AG09319 (cell line): Measurements from ENCODE around the gene LANCL2.
"Not testable (repeated sequence)": the region's sequence is repeated elsewhere in the genome, so short reads cannot be mapped to it uniquely, and the experiment has no call there.

Source experiments
- DNase-seq: peaks from one replicate; pipeline ENCODE4 v3.0.0-alpha.2; 2010; ENCODE audit warnings: low read depth; ENCODE audit errors: extremely low read depth
- CTCF ChIP-seq: IDR thresholded peaks from 2 replicates; pipeline ENCODE4 v1.5.1; 2011; ENCODE audit warnings: low read depth, mild to moderate bottlenecking, inconsistent platforms, low read length, moderate library complexity

LANCL2 gene

GRCh38 chr7:55410667-55411239 is 45.6 kb downstream of the LANCL2 start:
- no peak for TF ChIP-seq CTCF

GRCh38 chr7:55411844-55412243 is 46.7 kb downstream of the LANCL2 start:
- TF ChIP-seq CTCF: no peak
- no peak for DNase-seq

More at GRCh38 chr7:55410667-55411239, 45.6 kb downstream of the LANCL2 start:
- no peak for DNase-seq

- DNase-seq: no peak
Measured at GRCh38 chr7:55413442-55413841, 48.3 kb downstream of the LANCL2 start.

GRCh38 chr7:55415173-55415778 is 50.1 kb downstream of the LANCL2 start:
- peak; percentile 34 for DNase-seq
- TF ChIP-seq CTCF: peak; percentile 65

More at GRCh38 chr7:55413442-55413841, 48.3 kb downstream of the LANCL2 start:
- no peak for TF ChIP-seq CTCF

- DNase-seq: not testable (repeated sequence)
Measured at GRCh38 chr7:55417456-55417855, 52.3 kb downstream of the LANCL2 start.

- peak; percentile 3 for DNase-seq
- no peak for TF ChIP-seq CTCF
Measured at GRCh38 chr7:55420530-55420929, 55.4 kb downstream of the LANCL2 start.

- peak; percentile 19 for TF ChIP-seq CTCF
- no peak for DNase-seq
Measured at GRCh38 chr7:55423277-55423711, 58.2 kb downstream of the LANCL2 start.

- no peak for TF ChIP-seq CTCF
- DNase-seq: no peak
Measured at GRCh38 chr7:55423891-55424290, 58.8 kb downstream of the LANCL2 start.
